ENCODE measurements around the gene ORM2.
"Not testable (repeated sequence)": the region's sequence is repeated elsewhere in the genome, so short reads cannot be mapped to it uniquely, and the experiment has no call there.

The ORM2 gene

DNA sequence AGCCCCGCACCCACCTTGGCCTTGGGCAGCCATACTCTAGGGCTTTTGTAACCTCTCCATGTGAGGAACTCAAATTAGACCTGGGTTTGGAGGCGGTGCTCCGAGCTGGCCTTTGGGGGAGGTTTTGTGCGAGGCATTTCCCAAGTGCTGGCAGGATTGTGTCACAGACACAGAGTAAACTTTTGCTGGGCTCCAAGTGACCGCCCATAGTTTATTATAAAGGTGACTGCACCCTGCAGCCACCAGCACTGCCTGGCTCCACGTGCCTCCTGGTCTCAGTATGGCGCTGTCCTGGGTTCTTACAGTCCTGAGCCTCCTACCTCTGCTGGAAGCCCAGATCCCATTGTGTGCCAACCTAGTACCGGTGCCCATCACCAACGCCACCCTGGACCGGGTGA, at the start of gene ORM2:
Gene ORM2, plus strand, starts transcription at position 245 of the 398 bp plus-strand sequence. Its CDS starts 36 bp downstream, at position 281.
- DNase-seq = not testable (repeated sequence)

DNA sequence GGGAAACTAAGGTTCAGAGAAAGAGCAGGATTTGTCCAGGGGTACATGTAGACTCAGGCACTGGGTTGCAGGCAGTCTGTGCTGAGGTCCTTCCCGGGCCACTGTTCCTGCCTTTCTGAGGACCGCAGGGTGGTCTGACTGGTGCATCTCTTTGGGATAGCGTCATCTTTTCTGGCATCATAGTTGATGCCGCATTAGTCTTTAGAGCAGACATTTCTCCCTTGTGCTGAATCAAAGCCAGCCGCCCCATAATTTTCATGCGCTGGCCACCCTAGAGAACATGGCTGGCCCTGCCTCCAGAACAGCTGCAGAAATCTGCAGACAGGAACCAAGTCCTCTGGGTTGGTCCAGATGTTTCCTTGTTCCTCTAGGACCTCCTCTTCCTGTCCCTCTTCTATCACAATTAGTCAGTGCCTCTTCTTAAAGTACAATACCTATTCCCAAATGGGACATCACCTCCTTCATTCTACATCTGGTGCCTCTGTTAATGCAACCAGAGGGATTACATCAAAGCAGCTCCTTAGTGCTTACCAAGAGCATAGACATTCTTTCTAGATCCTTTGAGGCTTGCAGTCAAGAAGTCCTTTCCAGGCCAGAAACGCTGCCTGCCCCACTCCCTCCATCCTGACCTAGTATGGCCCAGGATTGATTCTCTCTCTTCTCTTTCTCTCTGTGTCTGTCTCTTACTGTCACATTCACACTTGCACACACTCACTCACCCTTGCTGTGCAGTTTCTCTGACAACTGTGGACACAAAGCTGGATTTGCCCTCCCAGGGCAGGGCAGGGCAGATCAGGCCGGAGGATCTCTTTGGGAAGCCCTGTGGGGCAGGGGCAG, 48.8 kb upstream of the ORM2 start:
- DNase-seq = peak; percentile 67

DNA sequence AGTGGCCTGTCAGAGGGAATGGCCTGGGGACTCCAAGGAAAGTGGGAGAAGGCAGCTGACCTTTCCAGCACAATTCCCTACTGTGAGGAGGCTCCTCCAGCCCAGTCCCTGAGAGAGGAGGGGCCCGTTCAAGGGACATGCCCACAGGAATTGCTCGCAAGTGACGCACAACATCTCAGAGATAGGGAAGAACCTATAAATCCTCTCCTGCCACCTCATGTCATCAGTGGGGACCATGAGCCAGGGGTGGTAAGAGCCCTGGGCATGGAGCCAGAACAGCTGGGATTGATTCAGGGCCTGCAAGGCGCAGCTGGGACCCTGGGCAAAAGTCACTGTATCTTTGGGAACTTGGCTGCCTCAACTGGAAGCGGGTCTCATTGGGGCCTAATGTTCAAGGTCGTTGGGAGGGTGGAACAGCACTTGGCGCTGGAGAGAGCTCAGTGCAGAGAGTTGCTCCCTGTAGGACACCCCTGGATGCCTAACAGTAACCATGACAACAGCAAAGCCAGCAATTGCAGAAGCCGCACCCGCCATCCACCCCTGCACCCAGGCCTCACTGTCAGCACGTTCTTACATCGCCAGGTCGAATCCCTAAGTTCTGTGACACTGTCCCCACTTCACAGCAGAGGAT, 48.1 kb upstream of the ORM2 start:
- DNase-seq = peak; percentile 86

DNA sequence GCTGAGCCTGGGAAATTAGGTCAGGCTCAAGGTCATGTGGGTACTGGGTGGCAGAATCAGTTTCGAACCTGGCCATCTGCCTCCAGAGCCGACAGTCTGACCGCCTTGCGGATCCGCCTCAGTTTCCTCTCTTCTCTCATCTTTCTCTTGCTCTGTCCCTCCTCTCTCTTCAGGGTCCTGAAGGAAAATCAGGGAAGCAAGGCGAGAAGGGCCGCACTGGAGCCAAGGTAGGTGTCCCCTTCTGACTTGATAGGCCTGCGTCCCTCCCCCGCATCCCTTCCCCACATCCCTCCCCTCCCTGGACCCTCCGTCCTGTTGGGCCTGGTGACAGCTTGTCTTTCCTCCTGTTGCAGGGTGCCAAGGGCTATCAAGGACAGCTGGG, 47.6 kb upstream of the ORM2 start:
- DNase-seq = peak; percentile 32

DNA sequence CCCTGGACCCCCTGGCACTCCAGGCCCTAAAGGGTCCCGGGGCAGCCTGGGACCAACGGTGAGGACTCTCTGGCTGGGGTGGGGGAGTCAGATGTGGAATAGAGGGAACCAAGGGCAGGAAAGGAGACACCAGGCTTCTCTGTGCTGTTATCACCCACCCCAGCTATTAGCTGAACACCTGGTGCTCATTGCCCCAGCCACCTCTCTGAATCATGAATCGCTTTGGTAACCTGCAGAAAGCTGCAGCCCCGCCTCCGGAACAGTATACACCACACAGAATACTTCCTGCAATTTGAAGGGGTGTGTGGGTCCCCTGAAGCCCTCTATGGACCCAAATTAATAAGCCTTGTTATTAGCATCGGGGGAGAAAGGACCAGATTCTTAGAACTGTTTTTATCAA, 47.2 kb upstream of the ORM2 start:
- DNase-seq = no peak

DNA sequence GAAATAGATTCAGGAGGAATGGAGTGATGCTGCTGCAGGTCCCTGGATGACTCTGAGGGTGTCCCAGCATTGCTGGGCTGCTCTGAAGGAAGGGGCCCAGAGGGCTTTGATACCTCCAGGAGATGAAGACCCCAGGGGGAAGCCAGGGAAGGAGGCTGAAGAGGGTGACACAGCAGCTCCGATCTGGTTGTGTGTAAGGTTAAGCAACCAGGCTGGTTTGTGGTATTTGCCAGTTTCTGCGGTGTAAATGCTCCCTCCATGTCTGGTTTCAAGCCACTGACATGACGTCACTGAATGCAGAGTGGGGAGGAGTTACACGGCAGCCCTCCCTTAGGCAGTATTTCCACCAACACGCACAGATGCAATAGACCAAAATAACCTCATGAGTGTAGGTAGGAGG, 46.7 kb upstream of the ORM2 start:
- DNase-seq = peak; percentile 68

DNA sequence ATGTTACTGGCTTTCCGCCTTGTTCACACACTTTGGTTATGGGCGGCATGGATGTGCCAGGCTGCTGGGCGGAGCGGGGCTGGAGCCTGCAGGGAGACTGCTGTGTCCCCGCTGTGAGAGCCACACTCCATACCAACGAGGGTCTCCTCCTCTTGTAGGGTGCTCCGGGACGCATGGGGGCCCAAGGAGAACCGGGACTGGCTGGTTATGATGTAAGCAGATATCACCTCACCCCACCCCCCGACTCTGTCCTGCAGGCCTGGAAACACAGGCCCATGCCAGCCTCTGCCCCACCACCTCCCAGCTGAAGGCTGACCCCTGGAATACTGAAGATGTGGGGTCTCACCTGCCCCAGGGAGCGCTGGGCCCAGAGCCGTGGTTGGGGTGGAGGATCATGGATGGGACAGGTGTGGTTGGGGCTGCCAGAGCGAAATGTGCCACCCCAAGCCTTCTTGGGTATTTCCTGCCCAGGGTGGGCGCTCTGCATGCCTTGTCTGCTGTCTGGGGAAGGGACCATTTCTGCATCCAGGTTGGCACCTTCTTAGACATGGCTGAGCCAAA, 46.0 kb upstream of the ORM2 start:
- peak; percentile 28 for DNase-seq

DNA sequence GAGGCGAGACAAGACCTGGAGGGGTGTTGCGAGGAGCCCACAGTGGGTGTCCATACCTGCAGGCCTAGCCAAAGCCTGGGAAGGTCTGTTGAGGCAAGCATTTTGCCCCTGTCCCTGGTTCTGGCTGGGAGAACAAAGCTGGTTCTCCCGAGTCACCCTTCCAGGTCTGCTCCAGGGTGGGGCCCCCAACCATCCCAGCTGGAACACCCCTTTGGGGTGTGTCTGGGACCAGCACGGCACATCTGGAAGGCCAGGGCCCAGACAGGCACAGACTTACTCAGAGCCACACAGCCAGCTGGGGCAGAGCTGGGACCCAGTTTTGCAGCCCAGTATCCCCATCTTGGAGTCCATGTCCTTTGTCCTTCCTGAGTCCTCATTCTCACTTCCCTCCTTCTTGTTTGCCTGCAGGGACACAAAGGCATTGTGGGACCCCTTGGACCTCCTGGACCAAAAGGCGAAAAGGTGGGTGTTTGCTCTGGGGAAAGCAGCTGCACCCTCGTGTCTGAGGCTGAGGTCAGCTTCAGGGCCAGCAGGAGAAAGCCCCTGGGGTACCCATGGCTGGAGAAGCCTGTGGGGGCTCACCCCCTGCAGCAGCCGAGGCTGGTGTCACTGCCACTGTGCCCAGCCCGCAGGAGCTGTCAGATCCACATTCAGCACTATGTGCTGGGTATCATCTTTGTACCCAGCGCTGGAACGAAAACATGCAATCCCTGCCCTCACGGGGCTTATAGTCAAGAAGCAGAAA, 45.2 kb upstream of the ORM2 start:
- peak; percentile 32 for DNase-seq

DNA sequence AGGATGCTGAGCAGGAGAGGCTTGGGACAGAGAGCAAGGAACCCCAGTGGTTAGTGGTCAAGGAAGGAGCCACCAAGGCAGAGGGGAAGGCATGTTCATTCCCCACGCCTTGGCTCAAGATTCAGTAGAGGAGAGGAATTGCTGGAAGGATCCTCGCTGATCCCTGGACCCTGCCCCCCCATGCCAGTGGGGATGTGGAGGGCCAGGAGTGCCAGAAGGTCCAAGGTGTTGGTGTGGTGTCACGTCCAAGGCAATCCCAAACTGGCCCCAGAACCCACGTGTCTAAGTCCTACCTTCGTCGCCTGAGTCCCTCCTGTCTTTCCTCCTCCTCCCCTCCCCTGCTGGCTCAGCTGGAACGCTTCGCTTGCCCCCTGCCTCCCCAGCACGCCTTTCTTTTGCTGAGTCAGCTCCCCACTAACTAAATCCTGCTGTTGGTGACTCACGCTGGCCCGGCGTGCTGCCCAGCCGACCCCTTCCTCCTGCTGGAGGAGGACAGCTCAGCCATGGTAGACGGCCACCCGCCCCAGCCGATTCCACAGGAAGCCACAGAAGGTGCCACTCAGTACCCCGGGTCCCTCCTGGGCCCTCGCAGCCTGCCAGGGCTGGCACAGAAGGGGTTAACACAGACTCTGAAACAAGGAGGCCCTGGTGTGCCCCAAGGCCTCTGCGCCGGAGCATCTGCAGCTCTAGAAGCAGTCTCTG, 44.4 kb upstream of the ORM2 start:
- DNase-seq = peak; percentile 79

DNA sequence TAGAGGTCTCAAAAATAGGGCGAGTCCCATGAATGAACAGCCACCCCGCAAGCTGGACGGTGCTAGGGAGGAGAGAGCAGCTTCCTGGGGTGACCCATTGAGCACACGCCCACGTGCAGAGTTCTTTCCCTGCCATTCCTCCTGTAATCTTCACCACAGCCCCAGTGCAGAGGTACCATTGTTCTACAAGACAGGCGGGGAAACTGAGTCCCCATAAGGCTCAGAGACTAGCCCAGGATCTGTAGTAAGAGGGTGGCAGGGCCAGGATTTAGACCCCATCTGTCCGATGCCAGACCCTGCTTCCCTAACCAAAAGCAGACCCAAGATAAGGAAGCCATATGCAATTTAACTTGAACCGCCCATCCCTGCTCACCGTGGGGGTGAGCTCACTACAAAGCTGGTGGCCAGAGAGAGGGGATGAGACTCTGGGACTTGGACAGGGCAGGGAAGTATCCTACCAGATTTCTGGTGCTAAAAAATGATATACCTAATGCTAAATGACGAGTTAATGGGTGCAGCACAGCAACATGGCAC, 43.5 kb upstream of the ORM2 start:
- DNase-seq = peak; percentile 20

DNA sequence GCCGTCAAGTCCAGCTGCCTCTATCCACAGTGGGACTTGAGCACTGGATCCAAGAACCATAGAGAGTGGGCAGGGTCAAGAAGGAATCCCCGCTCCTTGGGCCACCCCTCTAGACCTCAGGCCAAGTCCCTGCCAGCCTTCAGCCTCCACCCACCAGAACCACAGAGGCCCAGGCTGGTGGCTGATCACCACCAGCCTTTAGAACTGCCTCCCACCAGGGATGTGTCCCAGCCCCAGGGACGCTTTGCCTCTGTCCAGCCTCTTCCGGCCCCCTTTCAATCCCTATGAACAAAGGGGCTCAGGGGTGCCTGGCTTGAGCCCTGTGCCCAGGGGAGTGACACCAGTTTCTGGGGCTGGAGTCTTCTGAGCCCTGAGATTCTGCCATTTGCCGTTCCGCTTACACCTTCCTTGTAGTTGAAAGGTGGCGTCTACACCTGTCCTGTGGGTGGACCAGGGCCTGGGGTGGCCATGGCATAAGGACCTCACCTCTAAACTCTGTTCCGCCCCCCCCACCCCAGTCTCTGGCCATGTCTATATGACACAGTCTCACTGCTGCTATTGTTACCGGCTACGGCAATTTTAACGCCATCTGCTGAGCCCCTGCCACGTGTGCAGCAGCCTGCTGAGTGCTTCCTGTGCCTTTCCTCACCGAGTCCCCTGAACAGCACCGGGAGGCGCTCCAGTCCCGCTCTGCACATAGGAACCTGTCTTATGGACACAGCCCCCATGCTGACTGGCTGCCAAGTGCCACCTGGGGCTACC, 42.5 kb upstream of the ORM2 start:
- DNase-seq = peak; percentile 40

DNA sequence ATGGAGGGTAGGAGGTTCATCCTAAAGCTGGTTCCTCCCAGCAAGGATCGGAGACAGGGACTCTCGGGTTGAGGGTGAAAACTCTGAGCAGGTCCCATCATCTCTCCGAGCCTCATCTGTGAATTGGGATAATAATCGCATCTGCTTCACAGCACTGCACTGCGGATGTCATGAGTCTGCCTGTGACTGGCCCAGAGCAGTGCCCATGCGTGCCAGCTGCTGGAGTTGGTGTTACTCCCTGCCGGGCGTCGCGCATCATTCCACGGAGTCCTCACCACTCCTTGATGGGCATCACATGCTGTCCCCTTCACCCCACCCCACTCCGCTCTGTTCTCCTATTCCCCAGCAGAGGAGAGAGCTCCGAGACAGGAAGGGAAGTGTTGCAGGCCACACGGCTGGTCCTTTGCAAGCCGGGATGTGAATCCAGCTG, 41.9 kb upstream of the ORM2 start:
- DNase-seq = peak; percentile 31

DNA sequence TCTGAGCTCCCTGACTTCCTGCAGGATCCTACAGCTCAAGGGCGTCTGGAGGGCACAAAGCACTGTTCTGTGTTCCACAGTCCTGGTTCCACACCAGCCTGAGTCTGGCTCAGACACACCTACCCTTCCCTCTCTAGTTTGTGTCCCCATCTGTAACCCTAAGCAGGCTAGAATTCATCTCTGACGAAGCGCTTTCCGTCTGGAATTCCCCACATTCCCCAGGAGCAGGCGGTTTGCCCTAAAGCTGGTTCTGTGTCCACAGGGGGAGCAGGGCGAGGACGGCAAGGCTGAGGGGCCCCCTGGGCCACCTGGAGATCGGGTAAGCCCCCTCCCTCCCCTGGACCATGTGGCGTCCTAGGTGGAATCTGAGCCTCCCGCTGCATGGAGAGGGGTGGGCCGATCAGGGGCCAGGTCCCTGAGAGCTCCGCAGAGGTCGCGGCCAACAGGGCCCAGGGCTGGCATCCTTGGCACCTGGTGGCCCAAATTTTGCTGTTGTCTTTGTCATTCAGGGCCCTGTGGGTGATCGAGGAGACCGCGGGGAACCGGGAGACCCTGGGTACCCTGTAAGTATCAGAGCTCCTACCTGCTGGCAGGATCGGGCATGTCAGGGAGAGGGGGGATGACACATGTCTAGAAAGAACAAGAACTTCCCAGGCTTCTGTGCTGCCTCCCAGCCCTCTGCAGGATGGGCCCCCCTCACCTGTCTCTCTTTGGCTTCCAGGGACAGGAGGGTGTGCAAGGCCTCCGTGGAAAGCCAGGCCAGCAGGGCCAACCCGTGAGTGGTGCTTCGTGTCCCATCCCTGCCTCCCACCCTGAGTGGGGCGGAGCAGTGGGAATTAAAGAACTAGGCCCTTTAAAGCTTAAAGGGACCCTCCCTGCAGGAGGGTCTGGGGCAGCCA, 41.2 kb upstream of the ORM2 start:
- DNase-seq = peak; percentile 34

DNA sequence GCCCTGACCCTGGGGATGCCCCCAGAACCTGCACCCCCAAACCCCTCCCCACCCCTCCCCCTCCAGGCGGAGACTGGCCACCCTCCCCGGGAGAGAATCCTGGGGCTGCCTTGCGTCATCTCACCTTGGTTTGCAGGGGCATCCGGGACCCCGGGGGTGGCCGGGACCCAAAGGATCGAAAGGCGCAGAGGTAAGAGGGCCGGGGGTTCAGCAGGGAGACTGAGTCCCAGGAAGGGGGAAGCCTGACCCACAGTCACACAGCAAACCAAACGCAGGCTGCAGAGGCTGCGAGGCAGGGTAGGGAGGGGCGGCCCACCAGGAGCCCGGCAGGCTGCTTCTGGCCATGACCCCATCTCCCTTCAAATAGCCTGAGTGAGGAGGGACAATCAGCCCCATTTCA, 40.6 kb upstream of the ORM2 start:
- peak; percentile 26 for DNase-seq

DNA sequence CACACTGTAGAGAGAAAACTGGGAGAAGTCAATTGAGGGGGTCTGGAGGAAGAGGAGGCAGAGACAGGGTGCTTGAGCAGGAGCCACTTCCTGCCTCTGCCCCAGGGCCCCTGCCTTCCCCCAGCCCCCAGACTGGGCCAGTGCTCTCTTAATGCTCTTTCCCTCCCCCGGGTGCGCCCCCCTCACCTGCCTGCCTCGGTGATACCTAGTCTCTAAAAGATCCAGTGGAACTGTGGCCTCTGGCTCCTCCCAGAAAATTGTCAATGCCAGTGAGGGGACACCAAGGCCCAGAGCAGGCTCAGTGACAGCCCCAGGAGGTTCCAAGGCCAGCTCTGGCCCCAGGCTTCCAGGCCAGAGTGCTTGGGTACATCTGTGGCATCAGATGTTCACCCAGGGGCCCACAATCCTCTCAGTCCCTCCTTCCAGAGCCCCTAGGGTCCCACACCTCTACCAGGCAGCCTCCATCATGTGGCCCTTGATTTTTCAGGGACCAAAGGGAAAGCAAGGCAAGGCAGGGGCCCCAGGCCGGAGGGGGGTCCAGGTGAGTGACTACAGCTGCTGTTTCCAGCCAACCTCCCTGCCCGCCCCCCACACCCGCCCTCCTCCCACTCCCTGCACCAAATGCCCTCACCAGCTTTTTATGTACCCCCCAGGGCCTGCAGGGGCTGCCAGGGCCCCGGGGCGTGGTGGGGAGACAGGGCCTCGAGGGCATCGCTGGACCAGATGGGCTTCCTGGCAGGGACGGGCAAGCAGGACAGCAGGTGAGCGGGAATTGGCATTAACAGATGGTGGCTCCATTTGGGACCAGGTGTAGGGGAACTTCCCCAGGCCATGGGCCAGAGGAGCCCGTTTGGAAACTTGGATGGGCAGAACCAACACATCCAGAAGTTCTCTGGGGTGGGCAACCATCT, 39.8 kb upstream of the ORM2 start:
- DNase-seq = peak; percentile 35

DNA sequence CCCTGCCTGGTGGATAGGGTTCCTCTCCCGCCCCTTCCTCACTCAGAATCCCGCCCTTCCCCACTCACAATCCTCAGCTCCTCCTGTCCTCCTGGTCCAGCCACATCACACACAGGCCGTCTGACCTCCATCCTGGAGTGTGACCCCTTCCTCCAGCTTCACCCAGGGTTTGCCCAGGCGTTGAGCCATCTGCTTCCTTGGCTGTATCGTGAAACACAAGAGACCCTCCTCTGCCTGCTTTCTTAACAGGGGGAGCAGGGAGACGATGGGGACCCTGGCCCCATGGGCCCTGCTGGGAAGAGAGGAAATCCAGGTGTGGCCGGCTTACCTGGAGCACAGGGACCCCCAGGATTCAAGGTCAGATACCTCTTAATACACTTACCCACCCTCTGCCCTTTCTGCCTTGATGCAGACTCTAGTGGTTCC, 39.1 kb upstream of the ORM2 start:
- DNase-seq = no peak

DNA sequence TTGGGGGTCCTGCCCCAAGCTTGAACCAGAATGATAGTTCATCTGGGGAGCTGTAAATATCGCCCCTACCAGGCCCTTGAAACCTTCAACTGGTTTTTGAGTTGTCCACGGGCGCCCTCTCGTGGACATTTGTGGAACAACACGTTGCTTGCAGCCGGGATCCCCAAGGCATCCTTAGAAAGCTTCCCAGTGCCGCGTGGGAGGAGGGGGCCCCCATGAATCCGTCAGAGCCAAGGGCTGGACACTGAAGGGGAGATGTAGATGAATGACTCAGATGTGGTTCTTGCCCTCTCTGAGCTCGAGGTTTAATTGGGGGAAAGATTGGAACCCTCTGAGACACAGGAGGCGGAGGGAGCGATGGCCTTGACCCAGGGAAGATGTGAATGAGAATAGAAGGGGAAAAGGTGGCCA, 38.6 kb upstream of the ORM2 start:
- peak; percentile 83 for DNase-seq

DNA sequence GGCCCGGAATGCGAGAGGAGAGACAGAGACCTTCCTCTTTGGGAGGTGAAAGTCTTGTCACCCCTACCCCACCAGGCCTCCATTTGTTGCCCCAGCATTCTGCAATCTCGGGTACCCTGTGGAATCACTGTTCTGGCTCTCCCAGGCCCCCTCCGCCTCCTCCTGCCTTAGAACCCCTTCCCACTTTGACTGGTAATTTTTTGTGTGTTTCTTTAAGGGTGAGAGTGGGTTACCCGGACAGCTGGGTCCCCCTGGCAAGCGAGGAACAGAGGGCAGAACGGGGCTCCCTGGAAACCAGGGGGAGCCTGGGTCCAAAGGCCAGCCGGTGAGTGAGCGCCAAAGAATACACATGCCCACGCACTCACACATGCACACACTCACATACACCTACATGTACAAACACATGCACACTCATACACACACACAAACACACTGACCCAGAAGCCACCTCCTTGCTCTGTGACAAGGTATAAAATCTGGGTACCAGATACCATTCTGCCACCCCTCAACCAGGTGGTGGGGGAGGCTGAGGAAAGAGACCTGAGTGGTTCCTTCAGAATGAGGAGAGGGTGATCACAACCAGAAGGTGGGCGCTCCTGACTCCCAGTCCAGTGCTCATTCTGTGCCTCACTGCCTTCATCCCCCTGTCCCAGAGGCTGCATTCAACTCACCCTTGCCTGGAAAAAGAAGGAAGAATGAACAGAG, 37.6 kb upstream of the ORM2 start:
- no peak for DNase-seq

DNA sequence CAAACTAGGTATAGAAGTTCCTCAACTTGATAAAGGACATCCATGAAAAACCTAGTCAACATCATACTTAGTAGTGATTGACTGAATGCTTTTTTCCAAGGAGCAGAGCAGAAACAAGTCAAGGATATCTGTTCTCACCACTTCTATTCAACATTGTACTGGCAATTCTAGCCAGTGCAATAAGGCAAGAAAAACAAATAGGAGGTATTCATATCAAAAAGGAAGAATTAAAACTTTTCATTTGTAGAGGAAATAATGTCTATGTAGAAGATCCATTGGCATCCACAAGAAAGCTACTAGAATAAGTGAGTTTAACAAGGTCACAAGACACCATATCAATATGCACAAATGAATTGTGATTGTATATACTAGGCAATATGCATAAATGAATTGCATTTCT, 35.0 kb upstream of the ORM2 start:
- no peak for DNase-seq

Measured in left hindlimb (tissue), 1 donor.